HPDE6-E6E7 (cell line): Measurements from ENCODE around the gene ATOSB.
A peak's percentile ranks its signal among the peaks of the same experiment; 100 is the strongest.

Source experiments
- DNase-seq: peaks from one replicate; pipeline ENCODE4 v3.0.0; 2011; ENCODE audit warnings: missing footprints; ENCODE audit errors: extremely low spot score

ATOSB gene

GRCh38 chr9:35114113-35114839 is 1.4 kb downstream of the ATOSB start:
- peak; percentile 86 for DNase-seq

GRCh38 chr9:35112257-35113020 is 3.2 kb downstream of the ATOSB start:
- no peak for DNase-seq

- peak; percentile 86 for DNase-seq
Observed at GRCh38 chr9:35111001-35111933, 4.4 kb downstream of the ATOSB start.

- no peak for DNase-seq
Observed at GRCh38 chr9:35110327-35110761, 5.3 kb downstream of the ATOSB start.

- DNase-seq, result no peak
Observed at GRCh38 chr9:35108946-35109575, 6.6 kb downstream of the ATOSB start.

GRCh38 chr9:35108461-35108860 is 7.2 kb downstream of the ATOSB start:
- no peak for DNase-seq

GRCh38 chr9:35107297-35108290 is 8.1 kb downstream of the ATOSB start:
- no peak for DNase-seq

- DNase-seq, result no peak
Observed at GRCh38 chr9:35106343-35106730, 9.3 kb downstream of the ATOSB start.

GRCh38 chr9:35105571-35106342 is 9.9 kb downstream of the ATOSB start:
- no peak for DNase-seq

GRCh38 chr9:35105126-35105525 is 10.5 kb downstream of the ATOSB start:
- DNase-seq, result no peak

GRCh38 chr9:35104586-35104985 is 11.1 kb downstream of the ATOSB start:
- DNase-seq, result no peak

GRCh38 chr9:35103660-35104191 is 11.9 kb downstream of the ATOSB start:
- DNase-seq, result no peak

GRCh38 chr9:35102769-35103659 is 12.6 kb downstream of the ATOSB start, which contains the start of gene STOML2:
Gene STOML2 (minus strand): TSS chr9:35103131. CDS start chr9:35103094, 37 bp downstream.
- DNase-seq, result peak; percentile 95

- DNase-seq, result no peak
Observed at GRCh38 chr9:35102465-35102768, 13.2 kb downstream of the ATOSB start.

GRCh38 chr9:35097573-35097972 is 18.1 kb downstream of the ATOSB start:
- no peak for DNase-seq

- DNase-seq, result peak; percentile 88
Observed at GRCh38 chr9:35096035-35096849, 19.4 kb downstream of the ATOSB start, which contains the start of gene PIGO. Gene PIGO (minus strand): TSS chr9:35096591. CDS start chr9:35095565, 1,026 bp downstream.

GRCh38 chr9:35091536-35091935 is 24.1 kb downstream of the ATOSB start:
- DNase-seq, result no peak
